K562 (cell line): ENCODE measurements around the gene DUSP9. TPM values are rescaled to one million over a fixed set of nuclear protein-coding genes. Genes with fewer than 3 reads are reported as not detected.

Experiments
- ATAC-seq: fragments of 200-7000 bp; cut with Tn5 transposase; 3 replicates; pipeline ENCODE4 v1.9.1; 2020; ENCODE audit warnings: moderate library complexity
- BruUV-seq: library from RNA; stranded (reverse); fragments of 400-500 nt; replicated peaks from 2 replicates; lab custom pipeline; 2021; lab: Mats Ljungman, UMichigan
- CTCF ChIA-PET: fragments of 300-600 bp; formaldehyde crosslinking; extraction: SDS; loops from one replicate; lab custom pipeline; 2021; ENCODE audit warnings: low intra/inter-chr PET ratio; lab: Yijun Ruan, JAX
- POLR2A ChIA-PET: fragments of 300-600, 350-650 bp; sonication (Branson Sonifier 250); formaldehyde crosslinking; extraction: SDS; loops from one replicate; lab custom pipeline; 2021; ENCODE audit warnings: antibody characterized with exemption, inconsistent platforms; lab: Yijun Ruan, JAX
- DNase-seq, 4 experiments: peaks; one replicate each; pipeline versions ENCODE4 v3.0.0 to v3.0.0-alpha.2; 2011 to 2018; ENCODE audit warnings: low spot score in 3 of 4, mixed read lengths in 3 of 4; ENCODE audit errors: extremely low read depth in 1 of 4
- FAIRE-seq: peaks from 2 replicates; lab custom pipeline; 2011; peaks lifted over from hg19 to GRCh38; lab: Jason Lieb, UNC
- H2AFZ ChIP-seq: 2 replicates; pipeline ENCODE4 v1.6.0; 2011; ENCODE audit warnings: low read depth, low read length, control low read depth, inconsistent platforms
- H3K27ac ChIP-seq: fragments of 200-600 bp; 3 replicates; pipeline ENCODE4 v1.8.0; 2011; ENCODE audit warnings: low read depth, mild to moderate bottlenecking, control low read depth, inconsistent platforms, low read length, moderate library complexity, mixed read lengths; ENCODE audit errors: extremely low read depth
- H3K27me3 ChIP-seq, 2 experiments: fragments of 300-600 bp in 1 of 2; 2 replicates in 1 of 2; 3 replicates in 1 of 2; pipeline versions ENCODE4 v1.6.0 to v1.8.0; 2011; ENCODE audit warnings: inconsistent platforms in 2 of 2, low read length in 2 of 2, mild to moderate bottlenecking in 1 of 2, mixed read lengths in 1 of 2, moderate library complexity in 1 of 2; ENCODE audit not compliant: control insufficient read depth in 2 of 2, insufficient read depth in 2 of 2
- H3K36me3 ChIP-seq: fragments of 300-600 bp; 3 replicates; pipeline ENCODE4 v1.8.0; 2011; ENCODE audit warnings: mild to moderate bottlenecking, low read length, inconsistent platforms; ENCODE audit not compliant: control insufficient read depth, insufficient read depth
- H3K4me1 ChIP-seq, 2 experiments: fragments of 200-600 bp in 1 of 2; replicated peaks in 1 of 2; 2 replicates in 1 of 2; 3 replicates in 1 of 2; pipeline versions ENCODE4 v1.5.1 to v1.8.0; 2011; ENCODE audit warnings: inconsistent platforms in 2 of 2, low read length in 2 of 2, mild to moderate bottlenecking in 1 of 2, mixed read lengths in 1 of 2, moderate library complexity in 1 of 2; ENCODE audit not compliant: control insufficient read depth in 2 of 2, insufficient read depth in 2 of 2
- H3K4me2 ChIP-seq: 2 replicates; pipeline ENCODE4 v1.6.1; 2011; ENCODE audit warnings: low read length, control low read depth, inconsistent platforms, mixed read lengths; ENCODE audit not compliant: insufficient read depth
- H3K4me3 ChIP-seq: fragments of 200-600 bp; sonication (generic), shearing (Covaris generic); 2 replicates; pipeline ENCODE4 v1.5.1; 2016; ENCODE audit warnings: control low read depth, inconsistent platforms
- H3K79me2 ChIP-seq: fragments of 200-600 bp; 3 replicates; pipeline ENCODE4 v1.8.0; 2011; ENCODE audit warnings: low read length, inconsistent platforms; ENCODE audit not compliant: control insufficient read depth, insufficient read depth
- H3K9ac ChIP-seq, 2 experiments: 2 replicates each; pipeline versions ENCODE4 v1.6.0 to v1.6.1; 2011; ENCODE audit warnings: low read depth in 2 of 2, low read length in 2 of 2, control low read depth in 1 of 2, inconsistent platforms in 1 of 2, mild to moderate bottlenecking in 1 of 2, mixed read lengths in 1 of 2; ENCODE audit not compliant: insufficient read depth in 1 of 2
- H3K9me1 ChIP-seq: one replicate; pipeline ENCODE4 v1.6.0; 2011; ENCODE audit warnings: inconsistent platforms, mild to moderate bottlenecking, low read length, moderate library complexity; ENCODE audit not compliant: control insufficient read depth, insufficient read depth
- H3K9me3 ChIP-seq: replicated peaks from 2 replicates; pipeline ENCODE4 v1.5.1; 2011; ENCODE audit warnings: low read depth, low read length, inconsistent platforms; ENCODE audit not compliant: control insufficient read depth, insufficient read depth
- H4K20me1 ChIP-seq: replicated peaks from 2 replicates; pipeline ENCODE4 v1.6.1; 2011; ENCODE audit warnings: low read length, inconsistent platforms, mixed read lengths; ENCODE audit not compliant: control insufficient read depth, insufficient read depth
- DIDO1 ChIP-seq: fragments of 450-650 bp; IDR thresholded peaks from 2 replicates; pipeline ENCODE4 v1.6.1; 2016; ENCODE audit warnings: low read depth, missing biosample characterization, missing genetic modification characterization
- HSF4 ChIP-seq: fragments of 250-450 bp; sonication (Bioruptor Pico); IDR thresholded peaks from 2 replicates; pipeline ENCODE4 v2.1.2; 2022; ENCODE audit warnings: mild to moderate bottlenecking, moderate library complexity, borderline replicate concordance
- MAFK ChIP-seq: IDR thresholded peaks from 2 replicates; pipeline ENCODE4 v1.6.1; 2011; ENCODE audit warnings: low read length, improper control_type of control experiment
- NRF1 ChIP-seq, 2 experiments: fragments of 450-650 bp; IDR thresholded peaks in 1 of 2; conservative IDR thresholded peaks in 1 of 2; 2 replicates each; pipeline ENCODE4 v1.6.1; 2014; ENCODE audit warnings: mild to moderate bottlenecking in 2 of 2
- THAP12 ChIP-seq: fragments of 250-450 bp; sonication (Bioruptor Pico); IDR thresholded peaks from 2 replicates; pipeline ENCODE4 v1.9.0; 2021; ENCODE audit warnings: mild to moderate bottlenecking, inconsistent platforms
- ZNF518B ChIP-seq: fragments of 250-450 bp; sonication (Bioruptor Pico); IDR thresholded peaks from 2 replicates; pipeline ENCODE4 v1.5.0; 2021; ENCODE audit warnings: mild to moderate bottlenecking, moderate library complexity
- ZNF586 ChIP-seq: fragments of 450-650 bp; formaldehyde crosslinking; conservative IDR thresholded peaks from 2 replicates; pipeline ENCODE4 v1.4.0; 2020; ENCODE audit warnings: mild to moderate bottlenecking, moderate library complexity
- WGBS: fragments of 100-300 bp; shearing (Covaris generic); methylation state at CpG from one replicate; pipeline ENCODE4 v1.1.6; 2016; ENCODE audit warnings: low coverage, mixed read lengths; ENCODE audit not compliant: insufficient coverage; ENCODE audit errors: missing lambda C conversion rate; 5-methylcytosine and 5-hydroxymethylcytosine counted together
- in situ Hi-C: fragments of 300-500 bp; cut with MboI; formaldehyde crosslinking; loops from 4 replicates; pipeline ENCODE4 v1.15.0; 2018; ENCODE audit warnings: inconsistent platforms, mixed read lengths
- intact Hi-C: fragments of 100-400 bp; cut with micrococcal nuclease; formaldehyde crosslinking; loops from 2 replicates; pipeline ENCODE4 v1.14.2; 2022
- polyA plus RNA-seq, 8 experiments: library from polyadenylated mRNA; depleted of rRNA in 4 of 8; stranded (reverse) in 5 of 8; unstranded in 3 of 8; fragments of >200 nt; fragmentation: Nextera tagmentation in 2 of 8; fragmentation: Illumina TruSeq in 1 of 8; extraction: Ambion mirVana in 2 of 8; extraction: Trizol in 1 of 8; gene quantifications; 2 replicates each; pipeline versions ENCODE4 v1.2.1 to v1.2.3, GENCODE V29; 2011 to 2014; ENCODE audit warnings: inconsistent platforms in 1 of 8, missing spikeins in 1 of 8
- total RNA-seq, 7 experiments: library from RNA; depleted of rRNA in 6 of 7; stranded (reverse); fragments of >200 nt in 6 of 7; fragmentation: Illumina TruSeq in 2 of 7; extraction: Trizol in 2 of 7; gene quantifications; 2 replicates each; pipeline versions ENCODE4 v1.2.1 to v1.2.3, GENCODE V29; 2011 to 2021; ENCODE audit warnings: low replicate concordance in 1 of 7

DUSP9 gene
- total and polyA plus RNA-seq, 9 of the 15 experiments (the other 6 are each of a cell fraction or from before 2014, with no cell fraction given), result 0.11 to 14.1 (median 5.5) TPM

GRCh38 chrX:153606503-153606902 lies 40.5 kb upstream of the DUSP9 start:
- in situ Hi-C loops, result no loop called here
- H3K4me1 ChIP-seq, result peaks cover 0 to 25% of the 10 kb centered on the region in 2 experiments; a peak in 2 of 5 replicates
- H3K9me1 ChIP-seq, result no peaks in the 10 kb centered on the region
- WGBS, result 5% methylated on average over 20 of the region's 23 CpGs
- H3K36me3 ChIP-seq, result no peaks in the 10 kb centered on the region
- ChIA-PET POLR2A (no interaction called here), CTCF (interaction anchor here (0.7 kb wide), 1 partner anchor 52 kb away, joined by 3 read pairs; no protein-coding TSS in a partner anchor)
- no peak overlapping the region for H3K4me2 ChIP-seq
- FAIRE-seq (no peak), DNase-seq (no peak), ATAC-seq (no peak)
- no peak for TF ChIP-seq DIDO1 (tag)
- no peak for TF ChIP-seq ZNF586 (CRISPR knock-in tag)
- TF ChIP-seq HSF4, result no peak
- no peak for TF ChIP-seq MAFK
- TF ChIP-seq NRF1 (conservative IDR thresholded peaks at IDR 0.05 in 1 of 2, IDR thresholded peaks at IDR 0.05 in 1 of 2), result no peak
- TF ChIP-seq THAP12 (CRISPR knock-in tag), result no peak
- no peak for TF ChIP-seq ZNF518B (CRISPR knock-in tag)
- H3K27ac ChIP-seq, result no peak overlapping the region
- H3K27me3 ChIP-seq, result peaks cover 20 to 35% of the 10 kb centered on the region in 2 experiments; a peak in 4 of 5 replicates
- no peaks in the 10 kb centered on the region for H3K79me2 ChIP-seq
- intact Hi-C loops, result loop anchor here (5.0 kb wide), 1 partner anchor 54 kb away; no protein-coding TSS in a partner anchor
- no peaks in the 10 kb centered on the region for H4K20me1 ChIP-seq
- peak overlapping the region in 1 of 2 experiments; percentile 52; a peak in 1 of 4 replicates for H3K9ac ChIP-seq
- no TSS peak for BruUV-seq
- H3K4me3 ChIP-seq, result no peak overlapping the region
- no peak overlapping the region for H2AFZ ChIP-seq
- H3K9me3 ChIP-seq, result no peaks in the 10 kb centered on the region
